SHP77 treated with DMSO at 0.1 percent for 48 hours (cell line): ENCODE data around the gene DNAAF1.
A peak's percentile ranks its signal among the peaks of the same experiment; 100 is the strongest.
"Not testable (repeated sequence)": the region's sequence is repeated elsewhere in the genome, so short reads cannot be mapped to it uniquely, and the experiment has no call there.

ENCODE experiments used
- DNase-seq: peaks from one replicate; lab custom pipeline; 2025; lab: John Stamatoyannopoulos, UW

The DNAAF1 gene

DNA sequence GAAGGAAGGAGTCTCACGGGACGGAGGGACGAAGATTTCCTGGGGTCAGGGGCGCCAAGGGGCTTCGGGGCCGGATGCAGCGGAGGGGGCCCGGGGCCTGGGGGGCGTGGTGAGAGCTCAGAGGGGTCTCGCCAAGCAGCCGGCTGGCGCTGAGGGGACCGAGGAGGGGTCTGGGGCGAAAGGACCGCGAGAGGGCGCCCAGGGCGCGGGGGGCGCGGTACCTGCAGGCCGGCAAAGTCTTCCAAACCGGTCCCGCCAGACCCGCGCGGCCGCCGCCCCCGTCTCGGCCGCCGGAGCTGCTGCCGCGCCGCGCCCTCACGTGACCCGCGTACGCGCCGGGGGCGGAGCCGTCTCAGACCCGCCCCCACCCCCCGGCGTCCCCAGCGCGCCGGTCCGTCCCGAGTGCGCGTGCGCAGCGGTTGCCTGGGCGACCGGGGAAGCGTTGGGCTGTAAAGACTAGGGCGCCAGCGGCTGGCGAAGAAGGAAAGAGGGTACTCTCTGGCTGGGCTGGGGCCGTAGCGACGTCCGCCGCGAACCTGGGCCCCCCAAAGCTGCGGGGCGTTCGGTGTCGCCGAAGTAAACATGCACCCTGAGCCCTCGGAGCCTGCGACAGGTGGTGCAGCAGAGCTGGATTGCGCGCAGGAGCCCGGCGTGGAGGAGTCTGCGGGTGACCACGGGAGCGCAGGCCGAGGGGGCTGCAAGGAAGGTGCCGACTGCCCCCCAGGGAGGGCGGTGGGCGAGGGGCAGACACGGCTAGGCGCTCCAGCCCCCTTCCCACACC is at the start of gene DNAAF1, which contains the start of gene HSDL1:
Gene DNAAF1, plus strand, starts transcription at position 450 of the 781 bp plus-strand sequence. Its CDS starts 133 bp downstream, at position 583.
Gene HSDL1, minus strand, starts transcription at position 319 of the 781 bp plus-strand sequence. CDS start 13,856 bp downstream, outside the sequence.
- DNase-seq: peak; percentile 62

DNA sequence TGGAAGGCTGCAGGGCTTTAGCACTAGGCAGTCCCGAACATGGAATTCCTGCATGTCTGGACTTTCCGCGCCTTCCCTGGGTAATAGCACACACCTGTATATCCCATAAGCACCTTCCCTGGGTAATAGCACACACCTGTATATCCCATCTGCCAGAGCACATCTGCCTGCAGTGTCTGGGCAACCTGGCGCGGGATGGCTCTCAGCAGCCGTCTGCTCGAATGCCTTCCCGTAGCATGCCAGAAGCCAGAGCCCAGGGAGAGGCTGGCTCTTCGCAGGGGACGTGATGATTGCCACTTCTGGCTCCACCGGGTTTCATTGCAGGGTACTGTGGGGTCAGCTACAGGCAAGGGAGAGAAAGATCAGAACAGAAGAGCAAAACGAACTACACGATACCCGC is 49.6 kb upstream of the DNAAF1 start:
- DNase-seq: peak; percentile 31

DNA sequence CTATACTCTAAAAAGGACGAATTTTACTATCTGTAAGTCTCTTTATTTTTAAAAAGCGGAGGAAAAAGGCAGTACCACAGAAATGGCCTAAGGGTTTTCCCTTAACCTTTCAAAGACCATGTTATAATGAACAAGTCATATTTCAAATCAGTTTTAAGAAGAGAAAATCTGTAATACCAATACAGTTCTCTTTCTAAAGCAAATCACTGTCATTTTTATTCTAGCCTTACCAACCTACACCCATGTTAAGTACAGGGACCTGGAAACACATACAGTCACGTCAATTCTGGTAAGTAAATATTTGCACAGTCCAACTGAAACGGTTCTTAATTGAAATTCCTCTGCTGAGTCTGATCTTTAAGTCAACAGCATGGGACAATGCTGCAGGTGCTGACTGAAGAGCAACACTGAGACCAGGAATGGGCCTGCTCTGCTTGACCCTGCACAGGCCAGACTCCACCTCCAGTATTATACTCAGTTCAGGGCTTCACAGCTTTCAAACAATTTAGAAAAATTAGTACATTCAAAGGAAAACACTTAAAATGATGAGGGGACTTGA is 48.6 kb upstream of the DNAAF1 start:
- peak; percentile 99 for DNase-seq

DNA sequence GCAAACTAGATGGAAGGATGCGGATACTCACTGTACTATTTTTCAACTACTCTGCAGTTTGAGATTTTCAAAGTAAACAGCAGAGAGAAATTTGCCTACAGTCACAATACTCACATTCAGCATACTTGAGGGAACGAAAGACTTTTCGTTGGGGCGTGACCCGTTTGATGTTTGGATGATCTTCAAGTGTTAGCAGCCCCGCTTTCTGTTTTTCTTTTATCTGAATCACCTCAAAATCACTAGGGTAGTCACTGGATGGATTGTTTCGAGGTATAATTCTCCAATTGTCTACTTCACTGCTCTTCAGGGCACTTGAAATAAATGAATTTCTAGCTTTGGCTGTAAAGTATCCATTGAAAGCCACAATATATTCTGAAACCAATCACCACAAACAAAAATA is 46.2 kb upstream of the DNAAF1 start:
- no peak for DNase-seq

DNA sequence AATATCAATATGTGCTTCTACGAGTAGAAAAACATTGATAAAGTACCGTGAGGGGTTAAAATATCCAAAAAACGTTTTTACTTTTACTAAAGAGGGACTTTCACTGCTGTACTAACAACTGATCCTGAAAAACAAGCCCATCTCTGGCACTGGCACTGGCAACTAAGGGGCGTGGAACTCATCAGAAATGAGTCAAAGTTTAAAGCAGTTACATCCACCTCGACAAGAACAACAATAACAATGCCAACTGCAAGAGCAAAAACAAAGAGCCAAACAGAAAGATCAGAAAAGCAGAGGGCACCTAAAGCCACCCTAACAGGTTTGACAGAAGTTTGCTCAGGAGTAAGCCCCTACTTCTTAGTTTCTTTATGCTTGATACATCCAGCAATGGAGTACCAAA is 41.4 kb upstream of the DNAAF1 start:
- DNase-seq: no peak

DNA sequence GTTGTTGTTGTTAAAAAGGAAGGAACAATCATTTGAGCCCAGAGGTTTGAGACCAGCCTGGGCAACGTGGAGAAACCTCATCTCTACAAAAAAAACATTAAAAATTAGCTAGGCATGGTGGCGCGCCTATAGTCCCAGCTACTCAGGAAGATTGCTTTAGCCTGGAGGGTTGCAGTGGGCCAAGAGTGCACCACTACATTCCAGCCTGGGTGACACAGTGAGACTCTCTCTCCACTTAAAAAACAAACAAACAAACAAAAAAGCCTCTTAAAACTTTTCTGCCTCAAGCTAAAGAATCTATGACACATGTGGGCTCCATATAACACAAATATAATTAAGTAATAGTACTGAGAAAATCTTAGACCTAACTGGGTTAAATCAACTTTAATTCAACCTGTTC is 40.9 kb upstream of the DNAAF1 start:
- no peak for DNase-seq

GRCh38 chr16:84105301-84105815 is 39.8 kb upstream of the DNAAF1 start:
- DNase-seq: no peak

DNA sequence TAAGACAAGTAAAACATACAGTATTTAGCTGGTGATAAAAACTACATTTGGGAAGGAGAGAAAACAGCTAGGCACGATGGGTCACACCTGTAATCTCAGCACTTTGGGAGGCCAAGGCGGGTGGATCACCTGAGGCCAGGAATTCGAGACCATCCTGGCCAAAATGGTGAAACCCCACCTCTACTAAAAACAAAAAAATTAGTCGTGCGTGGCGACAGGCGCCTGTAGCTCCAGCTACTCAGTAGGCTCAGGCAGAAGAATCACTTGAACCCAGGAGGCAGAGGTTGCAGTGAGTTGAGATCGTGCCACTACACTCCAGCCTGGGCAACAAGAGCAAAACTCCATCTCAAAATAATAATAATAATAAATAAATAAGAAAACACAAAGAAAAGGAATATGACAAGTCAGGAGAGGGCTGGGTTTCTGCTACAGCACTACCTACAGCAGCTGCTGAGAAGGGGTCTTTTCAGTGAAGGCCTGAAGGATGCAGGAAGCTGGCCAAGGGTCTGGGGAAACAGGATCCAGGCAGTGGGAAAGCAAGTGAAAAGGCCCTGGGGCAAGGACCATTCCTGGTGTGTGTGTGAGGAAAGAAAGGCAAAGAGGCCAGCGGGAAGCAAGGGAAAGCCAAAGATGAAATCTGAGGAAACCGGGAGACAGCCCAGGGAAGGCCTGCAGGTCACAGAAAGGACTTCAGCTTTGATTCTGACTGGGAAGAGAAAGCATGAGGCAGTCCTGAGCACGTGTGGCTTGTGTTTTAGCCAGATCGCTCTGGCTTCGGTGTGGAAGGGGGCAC is 39.0 kb upstream of the DNAAF1 start:
- no peak for DNase-seq

- DNase-seq: no peak
These were observed 37.2 kb upstream of the DNAAF1 start for GRCh38 chr16:84107921-84108320.

DNA sequence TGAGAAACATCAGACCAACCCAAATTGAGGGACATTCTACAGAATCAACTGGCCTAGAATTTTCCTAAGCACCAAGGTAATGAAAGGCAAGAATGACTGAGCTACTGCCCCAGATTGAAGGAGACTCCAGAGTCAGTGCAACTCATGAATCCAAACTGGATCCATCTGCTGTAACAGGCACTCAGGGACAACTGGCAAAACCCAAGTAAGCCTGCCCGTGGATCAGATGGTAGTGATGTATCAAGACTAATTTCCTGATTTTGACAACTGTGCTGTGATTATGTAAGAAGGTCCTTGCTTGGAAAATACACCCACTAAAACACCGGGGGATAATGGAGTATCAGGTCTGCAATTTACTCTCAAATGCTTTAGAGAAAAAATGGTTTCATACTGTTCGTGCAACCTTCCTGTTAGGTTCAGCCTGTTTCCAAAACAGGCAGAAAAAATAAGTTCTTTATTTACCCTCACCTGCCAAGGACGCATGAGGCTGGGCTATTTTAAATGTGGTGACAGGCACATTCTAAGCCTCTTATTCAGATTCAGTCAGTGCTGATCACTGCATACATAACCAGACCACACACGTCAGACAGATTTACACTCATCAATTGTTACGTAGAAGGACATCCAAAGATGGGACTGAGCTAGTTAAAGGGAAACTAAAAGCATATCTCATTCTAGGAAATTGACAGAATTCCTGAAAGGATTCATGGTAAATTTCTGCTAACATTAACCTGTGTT is 35.3 kb upstream of the DNAAF1 start:
- no peak for DNase-seq

DNA sequence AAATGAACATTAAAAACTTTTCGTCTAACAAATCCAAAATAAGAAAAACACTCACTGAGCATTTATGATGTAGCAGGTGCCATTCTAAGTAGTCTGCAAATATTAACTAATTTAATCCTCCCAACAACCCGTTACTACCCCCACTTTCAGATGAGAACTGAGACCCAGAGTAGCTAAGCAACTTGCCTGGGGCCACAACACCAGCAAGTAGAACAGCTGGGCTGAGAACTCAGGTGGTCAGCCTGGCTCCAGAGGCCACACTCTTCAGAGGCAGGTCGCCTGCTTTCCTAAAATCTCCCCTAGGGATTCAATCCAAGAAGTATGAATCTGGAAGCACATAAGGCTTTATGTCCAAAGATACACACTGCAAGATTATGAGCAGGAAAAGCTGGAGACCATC is 34.6 kb upstream of the DNAAF1 start:
- no peak for DNase-seq

DNA sequence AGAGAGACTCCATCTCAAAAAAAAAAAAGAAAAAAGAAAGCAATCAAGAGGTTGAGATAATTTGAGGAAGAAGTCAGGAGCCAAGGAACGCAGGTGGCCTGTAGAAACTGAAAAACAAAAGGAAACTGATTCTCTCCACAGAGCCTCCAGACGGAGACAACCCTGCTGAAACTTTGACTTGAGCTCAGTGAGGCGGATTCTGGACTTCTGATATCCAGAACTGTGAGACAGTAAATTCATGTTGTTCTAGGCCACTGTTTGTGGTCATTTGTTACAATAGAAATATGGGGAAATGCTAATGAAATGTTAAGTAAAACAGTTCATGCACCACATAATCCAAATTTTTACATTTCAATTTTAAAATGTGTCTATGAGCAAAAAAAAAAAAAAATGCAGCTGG is 33.6 kb upstream of the DNAAF1 start:
- DNase-seq: no peak

DNA sequence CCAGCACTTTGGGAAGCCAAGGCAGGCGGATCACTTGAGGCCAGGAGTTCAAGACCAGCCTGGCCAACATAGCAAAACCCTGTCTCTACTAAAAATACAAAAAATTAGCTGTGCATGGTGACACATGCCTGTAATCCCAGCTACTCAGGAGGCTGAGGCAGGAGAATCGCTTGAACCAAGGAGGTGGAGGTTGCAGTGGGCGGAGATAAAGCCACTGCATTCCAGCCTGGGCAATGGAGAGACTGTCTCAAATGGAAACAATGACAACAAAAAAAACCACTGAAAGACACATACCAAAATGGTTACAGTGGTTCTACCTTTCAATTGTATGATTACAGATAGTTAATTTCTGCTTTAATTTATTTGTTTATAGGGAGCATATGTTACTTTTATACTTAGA is 33.2 kb upstream of the DNAAF1 start:
- DNase-seq: not testable (repeated sequence)

DNA sequence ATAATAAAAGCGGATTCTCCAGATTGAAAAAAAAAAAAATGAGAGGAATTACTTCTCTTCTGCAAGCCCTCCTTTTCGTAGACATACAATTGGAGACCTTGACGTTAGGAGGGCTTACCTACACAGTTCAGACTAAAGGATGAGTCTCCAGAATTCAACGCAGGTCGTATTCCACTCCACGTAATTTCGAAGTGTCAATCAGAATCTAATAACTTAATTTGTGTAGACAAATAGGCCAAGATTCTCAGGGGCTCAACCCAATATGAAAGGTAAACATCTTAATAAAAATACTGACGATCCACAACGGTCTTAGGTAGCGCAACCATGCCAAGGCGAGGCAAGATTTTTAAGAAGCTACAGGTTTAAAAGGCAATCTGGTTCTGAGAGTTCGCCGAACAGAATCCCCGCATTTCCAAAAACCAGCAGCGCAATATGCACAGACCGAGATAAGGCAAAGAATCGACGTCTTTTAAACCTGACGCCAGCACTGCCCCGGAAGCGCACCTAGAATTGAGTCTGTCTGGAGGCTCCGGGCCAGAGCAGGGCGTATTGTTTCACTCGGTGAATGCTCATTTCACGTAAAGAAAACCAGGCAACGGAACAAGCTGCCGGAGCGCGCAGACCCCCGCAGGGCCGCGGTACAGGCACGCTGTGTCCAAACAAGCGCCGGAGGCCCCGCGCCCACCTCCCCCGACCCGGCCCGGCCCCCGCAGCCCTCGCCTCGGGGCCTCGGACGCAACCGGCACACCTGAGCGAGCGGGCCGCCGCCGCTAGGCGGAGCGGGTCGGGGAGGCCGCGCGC is 29.0 kb upstream of the DNAAF1 start:
- DNase-seq: peak; percentile 12

DNA sequence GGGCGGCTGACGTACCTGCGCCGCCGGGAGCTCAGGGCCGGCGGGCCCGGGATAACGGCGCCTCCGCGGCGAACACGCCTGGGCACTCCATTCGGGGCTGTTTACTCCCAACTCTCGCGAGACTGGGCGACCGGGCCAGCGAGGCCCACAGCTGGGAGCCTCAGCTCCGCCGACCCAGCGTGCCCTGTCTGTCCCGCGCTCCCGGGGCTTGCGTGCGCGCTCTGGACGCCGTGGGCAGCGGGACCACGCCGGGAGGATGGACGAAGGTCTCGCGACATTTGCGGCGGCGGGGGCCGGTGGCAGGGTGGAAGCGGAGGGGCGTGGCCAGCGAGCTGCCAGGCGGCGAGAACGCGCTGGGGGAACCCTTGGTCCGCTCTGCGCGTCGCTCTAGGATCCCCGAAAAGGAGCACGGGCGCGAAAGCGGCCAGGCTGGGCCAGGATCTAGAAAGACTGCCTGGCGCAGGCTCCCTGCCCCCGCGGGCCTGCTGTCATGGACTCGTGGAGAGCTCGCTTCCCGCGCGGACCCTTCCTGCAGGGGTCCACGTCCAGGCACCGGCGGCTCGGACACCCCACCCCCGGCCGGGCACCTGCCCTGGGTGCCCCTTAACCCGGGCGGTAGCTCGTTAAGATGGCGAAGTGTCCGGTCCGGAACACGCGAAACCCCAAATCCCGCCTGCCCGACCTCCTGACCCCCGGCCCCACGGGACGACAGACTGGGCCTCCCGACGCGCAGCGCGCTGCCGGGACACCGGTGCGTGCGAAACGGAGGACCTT is 28.2 kb upstream of the DNAAF1 start, which contains the start of gene MBTPS1:
Gene MBTPS1, minus strand, starts transcription at position 223 of the 774 bp plus-strand sequence. CDS start 15,159 bp downstream, outside the sequence.
- peak; percentile 96 for DNase-seq

DNA sequence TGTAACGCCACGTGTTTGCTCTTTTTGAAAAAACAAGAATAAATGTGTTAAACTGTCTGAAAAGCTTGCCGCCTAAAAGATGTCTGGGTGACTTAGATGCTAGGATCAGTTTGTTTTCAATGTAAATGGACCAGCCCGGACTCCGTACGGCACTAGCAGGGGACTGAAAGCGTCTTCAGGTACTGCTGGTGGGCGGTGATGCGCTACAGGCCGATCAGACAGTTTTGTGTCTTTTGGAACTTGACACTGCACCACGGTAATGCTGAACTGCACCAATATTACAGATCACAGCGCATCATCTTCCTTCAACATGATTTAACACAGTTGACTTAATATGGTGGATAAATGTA is 27.6 kb upstream of the DNAAF1 start:
- DNase-seq: peak; percentile 28

DNA sequence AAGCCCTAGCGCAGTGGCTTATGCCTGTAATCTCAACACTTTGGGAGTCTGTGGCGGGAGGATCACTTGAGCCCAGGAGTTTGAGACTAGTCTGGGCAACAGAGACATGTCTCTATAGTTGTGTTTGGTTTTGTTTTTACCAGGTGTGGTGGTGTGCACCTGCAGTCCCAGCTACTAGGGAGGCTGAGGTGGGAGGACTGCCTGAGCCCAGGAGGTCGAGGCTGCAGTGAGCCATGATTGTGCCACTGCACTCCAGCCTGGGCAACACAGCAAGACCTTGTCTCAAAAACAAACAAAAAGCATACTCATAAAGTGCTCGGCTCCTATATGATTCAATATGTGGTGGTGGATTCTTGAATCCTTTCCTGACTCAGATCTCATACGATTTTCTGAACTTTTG is 26.8 kb upstream of the DNAAF1 start:
- not testable (repeated sequence) for DNase-seq

GRCh38 chr16:84119368-84119767 is 25.7 kb upstream of the DNAAF1 start:
- DNase-seq: no peak

DNA sequence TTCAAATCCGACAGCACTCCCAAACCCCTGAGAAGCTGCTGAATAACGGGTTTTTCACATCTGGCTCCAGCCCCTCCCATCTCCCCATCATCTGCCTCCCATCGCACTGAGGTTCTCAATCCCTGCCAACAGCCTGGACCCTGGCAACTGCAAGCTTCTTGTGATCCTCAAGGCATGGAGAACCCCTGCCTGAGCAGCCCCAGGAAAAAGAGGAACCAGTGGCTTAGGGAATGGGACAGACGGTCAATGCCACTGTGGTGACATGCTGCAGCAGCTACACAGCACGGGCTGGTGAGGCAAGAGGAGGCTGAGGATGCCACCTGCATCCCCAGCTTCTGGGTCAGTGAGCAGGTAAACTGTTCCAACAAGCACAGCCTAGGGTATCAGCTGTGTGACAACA is 25.1 kb upstream of the DNAAF1 start:
- DNase-seq: no peak

- DNase-seq: peak; percentile 70
These were observed 24.1 kb upstream of the DNAAF1 start for GRCh38 chr16:84121007-84121406.
